Ovary (tissue), 9 donors: Measurements from ENCODE around the gene LAMB4. TPM values are rescaled to one million over a fixed set of nuclear protein-coding genes. Genes with fewer than 3 reads are reported as not detected.

Experiments
- DNase-seq, 5 donors: peaks; one replicate each; pipeline ENCODE4 v3.0.0-alpha.2; 2019 to 2020
- H3K27ac ChIP-seq, 2 donors: fragments of 200-600 bp; one replicate each; pipeline versions ENCODE4 v1.5.1 to v1.8.0; 2019 to 2022
- H3K27me3 ChIP-seq: fragments of 200-600 bp; one replicate; pipeline ENCODE4 v1.8.0; 2022
- H3K36me3 ChIP-seq: fragments of 200-600 bp; sonication (generic); one replicate; pipeline ENCODE4 v1.5.1; 2019
- H3K4me1 ChIP-seq: one replicate; pipeline ENCODE4 v1.8.1; 2013; ENCODE audit warnings: mild to moderate bottlenecking, moderate library complexity; ENCODE audit not compliant: insufficient read depth
- H3K4me3 ChIP-seq: fragments of 200-600 bp; sonication (generic); one replicate; pipeline ENCODE4 v1.5.1; 2017
- H3K9me3 ChIP-seq, 2 donors: fragments of 200-600 bp in 1 of 2; sonication (generic) in 1 of 2; one replicate each; pipeline versions ENCODE4 v1.5.1 to v1.8.1; 2013 to 2019; ENCODE audit warnings: mild to moderate bottlenecking in 1 of 2, moderate library complexity in 1 of 2
- EP300 ChIP-seq: sonication (generic); formaldehyde crosslinking; IDR thresholded peaks from one replicate; pipeline ENCODE4 v1.6.1; 2017; ENCODE audit warnings: antibody characterized with exemption
- POLR2A ChIP-seq: fragments of 450-650 bp; IDR thresholded peaks from one replicate; pipeline ENCODE4 v1.6.1; 2017; ENCODE audit warnings: antibody characterized with exemption, mild to moderate bottlenecking, moderate library complexity
- WGBS, 3 donors: extraction: QIAGEN DNeasy Blood & Tissue Kit in 1 of 3; methylation state at CpG; one replicate each; pipeline versions ENCODE4 v1.1.5 to v1.1.7; 2013 to 2017; 5-methylcytosine and 5-hydroxymethylcytosine counted together
- intact Hi-C, 4 donors: fragments of 100-400 bp; cut with DNase I; formaldehyde crosslinking; loops; one replicate each; pipeline versions ENCODE4 v1.11.0 to v1.15.1; 2022 to 2023
- polyA plus RNA-seq, 2 donors: library from polyadenylated mRNA; stranded (reverse); fragments of 200-250 nt in 1 of 2; fragments of 350-450 nt in 1 of 2; fragmentation: Illumina TruSeq in 1 of 2; extraction: RNeasy Lipid Tissue Mini Kit (QIAGEN cat#74804) in 1 of 2; gene quantifications; one replicate each; pipeline ENCODE4 v1.2.3, GENCODE V29; 2013 to 2014
- total RNA-seq, 7 donors: library from RNA; depleted of rRNA in 2 of 7; stranded (reverse); fragments of >200 nt in 2 of 7; fragmentation: NEBNext Ultra II Directional in 3 of 7; extraction: Animal tissue kit (Norgen Biotek cat#: 25700) in 3 of 7; gene quantifications; one replicate each; pipeline versions ENCODE4 v1.1.0 to v1.2.4, GENCODE V29; 2016 to 2023
- TF ChIP-seq, protein P1 (sequence below), 3 donors: fragments of 450-650 bp in 2 of 3; fragments of 200-600 bp in 1 of 3; IDR thresholded peaks; one replicate each; pipeline versions ENCODE4 v1.5.1 to v1.8.0; 2016 to 2022; ENCODE audit warnings: antibody characterized with exemption in 3 of 3, mild to moderate bottlenecking in 1 of 3
- donor health status: DM: no; HTN: no; CAD: no; lungs with moderate emphysema.
- donor health status: DM: no; HTN: no; CAD: no.
- donor health status: Bipolar disorder and iron deficiency.
- donor health status: DM: yes; HTN: yes; CAD: no.
- donor health status: DM: no; HTN: no; CAD: no.
- donor health status: DM: yes; HTN: yes; CAD: no.

The LAMB4 gene
- total and polyA plus RNA-seq, 9 donors = 0.10 to 0.17 TPM; not detected in 7

DNA sequence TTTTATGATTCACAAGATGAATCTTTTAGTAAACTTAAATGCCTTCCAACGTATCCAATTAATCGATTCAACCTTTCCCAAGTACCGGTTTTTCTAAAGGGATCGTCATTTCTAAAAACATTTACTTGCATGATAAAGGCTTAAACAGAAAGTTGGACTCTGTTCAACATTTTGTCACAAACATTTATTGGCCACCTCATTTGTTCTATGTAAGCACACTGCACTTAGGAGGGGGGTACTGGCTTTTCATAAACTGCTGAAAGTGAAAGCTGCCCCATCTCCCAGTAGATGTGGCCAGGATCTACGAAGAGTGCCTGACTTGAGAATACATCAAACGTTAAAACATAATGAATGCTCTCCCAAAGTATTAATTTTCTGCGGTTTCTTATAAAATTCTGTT is 37.3 kb upstream of the LAMB4 start:
- Histone ChIP-seq H3K4me1 (no peaks in the 10 kb centered on the region), H3K36me3 (no peaks in the 10 kb centered on the region), H3K27me3 (no peaks in the 10 kb centered on the region), H3K9me3 (no peaks in the 10 kb centered on the region), H3K27ac (no peak overlapping the region), H3K4me3 (no peak overlapping the region)
- intact Hi-C loops = no loop called here
- no peak for TF ChIP-seq POLR2A
- TF ChIP-seq EP300 = no peak
- TF ChIP-seq, protein P1, sequence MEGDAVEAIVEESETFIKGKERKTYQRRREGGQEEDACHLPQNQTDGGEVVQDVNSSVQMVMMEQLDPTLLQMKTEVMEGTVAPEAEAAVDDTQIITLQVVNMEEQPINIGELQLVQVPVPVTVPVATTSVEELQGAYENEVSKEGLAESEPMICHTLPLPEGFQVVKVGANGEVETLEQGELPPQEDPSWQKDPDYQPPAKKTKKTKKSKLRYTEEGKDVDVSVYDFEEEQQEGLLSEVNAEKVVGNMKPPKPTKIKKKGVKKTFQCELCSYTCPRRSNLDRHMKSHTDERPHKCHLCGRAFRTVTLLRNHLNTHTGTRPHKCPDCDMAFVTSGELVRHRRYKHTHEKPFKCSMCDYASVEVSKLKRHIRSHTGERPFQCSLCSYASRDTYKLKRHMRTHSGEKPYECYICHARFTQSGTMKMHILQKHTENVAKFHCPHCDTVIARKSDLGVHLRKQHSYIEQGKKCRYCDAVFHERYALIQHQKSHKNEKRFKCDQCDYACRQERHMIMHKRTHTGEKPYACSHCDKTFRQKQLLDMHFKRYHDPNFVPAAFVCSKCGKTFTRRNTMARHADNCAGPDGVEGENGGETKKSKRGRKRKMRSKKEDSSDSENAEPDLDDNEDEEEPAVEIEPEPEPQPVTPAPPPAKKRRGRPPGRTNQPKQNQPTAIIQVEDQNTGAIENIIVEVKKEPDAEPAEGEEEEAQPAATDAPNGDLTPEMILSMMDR (IDR thresholded peaks at IDR 0.05) = no peak
- 56 to 75% (median 73%) methylated on average over 7 of the region's 7 CpGs for WGBS, 3 donors
- DNase-seq = no peak

DNA sequence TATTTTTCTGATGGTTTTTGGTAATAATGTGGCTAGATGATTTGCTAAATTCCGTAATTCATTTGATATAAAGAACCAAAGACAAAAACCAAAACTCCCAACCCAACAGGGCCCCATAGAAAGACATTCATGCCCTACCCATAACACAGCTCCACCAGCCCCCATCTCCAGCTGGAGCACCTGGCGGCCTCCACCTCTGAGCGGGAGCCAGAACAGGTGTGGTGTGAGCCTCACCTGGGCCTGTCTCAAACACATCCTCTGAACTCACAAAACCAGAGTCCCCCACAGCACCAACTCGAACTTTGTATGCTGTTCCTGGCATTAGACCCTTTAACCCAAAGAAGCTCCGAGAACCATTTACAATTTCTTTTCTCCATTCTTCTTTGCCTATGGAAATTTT is 36.5 kb upstream of the LAMB4 start:
- 91 to 94% (median 92%) methylated on average over 5 of the region's 5 CpGs for WGBS, 3 donors

DNA sequence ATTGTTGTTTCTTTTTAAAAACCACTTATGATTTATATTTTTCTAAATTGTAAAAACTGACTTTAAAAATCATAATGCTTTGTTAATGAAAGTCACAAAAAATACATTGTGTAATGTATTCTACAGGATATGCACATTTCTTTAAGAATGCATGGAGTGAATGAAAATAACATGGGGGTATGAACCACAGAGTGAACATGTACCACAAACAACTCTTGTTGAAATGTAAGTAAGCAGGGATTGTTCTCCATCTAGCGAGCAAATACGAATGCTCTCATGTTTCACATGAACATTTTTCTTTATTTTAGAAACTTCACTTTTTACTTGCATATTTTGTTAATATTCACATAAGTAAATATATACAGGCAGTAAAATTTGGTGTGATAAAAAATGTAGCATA is 35.6 kb upstream of the LAMB4 start:
- 75 to 90% (median 88%) methylated on average over 2 of the region's 2 CpGs for WGBS, 3 donors
- TF ChIP-seq EP300 (no peak), POLR2A (no peak)
- TF ChIP-seq, protein P1 (IDR thresholded peaks at IDR 0.05) = no peak
- DNase-seq = no peak
- no peak overlapping the region for H3K4me3 ChIP-seq
- H3K4me1 ChIP-seq = no peaks in the 10 kb centered on the region
- no peaks in the 10 kb centered on the region for H3K27me3 ChIP-seq
- H3K9me3 ChIP-seq = no peaks in the 10 kb centered on the region
- intact Hi-C loops = no loop called here
- H3K27ac ChIP-seq = no peak overlapping the region
- no peaks in the 10 kb centered on the region for H3K36me3 ChIP-seq

More for the DNA sequence above, 36.5 kb upstream of the LAMB4 start:
- TF ChIP-seq EP300 = no peak
- TF ChIP-seq POLR2A = no peak
- no peak overlapping the region for H3K27ac ChIP-seq
- intact Hi-C loops = no loop called here
- no peaks in the 10 kb centered on the region for H3K27me3 ChIP-seq
- H3K4me1 ChIP-seq = no peaks in the 10 kb centered on the region
- no peak overlapping the region for H3K4me3 ChIP-seq
- DNase-seq = no peak
- H3K36me3 ChIP-seq = no peaks in the 10 kb centered on the region
- H3K9me3 ChIP-seq = no peaks in the 10 kb centered on the region

DNA sequence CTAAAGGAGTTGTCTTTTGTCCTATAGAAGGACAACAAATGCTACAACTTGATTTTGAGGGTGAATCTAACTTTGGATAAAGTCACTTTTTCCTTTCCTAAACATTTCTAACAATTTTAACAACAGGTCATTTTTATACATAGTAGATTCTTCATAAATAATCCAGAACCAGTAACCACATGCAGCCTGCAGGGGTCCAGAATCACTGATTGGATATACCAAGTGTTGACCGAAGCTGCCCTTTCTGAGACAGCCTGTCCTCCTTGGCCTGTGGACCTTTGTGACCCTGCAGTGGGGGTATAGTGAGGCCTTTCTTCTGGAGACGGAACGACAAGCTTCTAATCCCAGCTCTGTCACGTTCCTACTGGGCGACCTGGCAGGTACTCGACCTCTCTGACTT is 34.8 kb upstream of the LAMB4 start:
- 69 to 76% (median 74%) methylated on average over 6 of the region's 6 CpGs for WGBS, 3 donors
- intact Hi-C loops = no loop called here

DNA sequence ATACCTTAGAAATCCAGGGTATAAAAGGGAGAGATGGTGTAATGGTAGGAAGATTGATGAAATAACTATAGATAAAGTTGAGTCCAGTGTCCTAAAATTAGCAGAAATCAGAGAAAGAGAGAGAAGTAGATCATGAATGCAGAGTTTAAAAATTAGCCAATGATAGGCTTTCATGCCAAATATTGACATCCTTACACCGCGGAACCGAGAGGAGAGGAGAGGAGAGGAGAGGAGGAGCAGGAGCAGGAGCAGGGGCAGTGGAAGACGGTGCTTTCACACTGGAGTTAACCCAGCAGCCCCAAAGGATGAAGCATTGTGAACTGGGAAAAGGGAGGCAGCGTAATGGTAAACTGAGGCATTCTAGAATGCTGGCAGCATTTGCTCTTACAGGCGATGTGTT is 34.2 kb upstream of the LAMB4 start:
- no peak overlapping the region for H3K27ac ChIP-seq
- no peaks in the 10 kb centered on the region for H3K4me1 ChIP-seq
- H3K36me3 ChIP-seq = no peaks in the 10 kb centered on the region
- H3K4me3 ChIP-seq = no peak overlapping the region
- DNase-seq = no peak
- TF ChIP-seq EP300 (no peak), POLR2A (no peak)
- TF ChIP-seq, protein P1 (IDR thresholded peaks at IDR 0.05) = no peak
- H3K9me3 ChIP-seq = no peaks in the 10 kb centered on the region
- intact Hi-C loops = no loop called here
- 77 to 78% (median 78%) methylated on average over 6 of the region's 6 CpGs for whole genome bisulfite sequencing, 3 donors
- H3K27me3 ChIP-seq = no peaks in the 10 kb centered on the region

More for the DNA sequence above, 34.8 kb upstream of the LAMB4 start:
- Histone ChIP-seq H3K27me3 (no peaks in the 10 kb centered on the region), H3K4me1 (no peaks in the 10 kb centered on the region), H3K36me3 (no peaks in the 10 kb centered on the region), H3K27ac (no peak overlapping the region), H3K9me3 (no peaks in the 10 kb centered on the region), H3K4me3 (no peak overlapping the region)
- TF ChIP-seq, protein P1 (IDR thresholded peaks at IDR 0.05) = no peak
- TF ChIP-seq EP300 = no peak
- TF ChIP-seq POLR2A = no peak
- DNase-seq = no peak
